Vagina (tissue), 2 donors: ENCODE data around the gene ABCA8. TPM values are rescaled to one million over a fixed set of nuclear protein-coding genes. Genes with fewer than 3 reads are reported as not detected.

Experiments used
- DNase-seq, 2 donors: peaks; one replicate each; pipeline ENCODE4 v3.0.0-alpha.2; 2017; ENCODE audit errors: extremely low spot score in 2 of 2
- H3K27ac ChIP-seq: fragments of 200-600 bp; sonication (generic); one replicate; pipeline ENCODE4 v1.5.1; 2019
- H3K27me3 ChIP-seq: fragments of 200-600 bp; sonication (generic); one replicate; pipeline ENCODE4 v1.5.1; 2019
- H3K36me3 ChIP-seq, 2 donors: fragments of 200-600 bp; sonication (generic); one replicate each; pipeline ENCODE4 v1.5.1; 2017 to 2019
- H3K4me1 ChIP-seq: fragments of 200-600 bp; sonication (generic); one replicate; pipeline ENCODE4 v1.5.1; 2019
- H3K4me3 ChIP-seq, 2 donors: fragments of 200-600 bp; sonication (generic); 1 replicate in 1 of 2; 2 replicates in 1 of 2; pipeline ENCODE4 v1.5.1; 2016 to 2019
- H3K9me3 ChIP-seq: fragments of 200-600 bp; sonication (generic); one replicate; pipeline ENCODE4 v1.5.1; 2019
- CTCF ChIP-seq, 3 experiments: fragments of 450-650 bp in 2 of 3; fragments of 200-600 bp in 1 of 3; sonication (generic) in 1 of 3; IDR thresholded peaks; one replicate each; pipeline ENCODE4 v1.5.1; 2017 to 2019; ENCODE audit warnings: antibody characterized with exemption in 3 of 3, mild to moderate bottlenecking in 2 of 3, moderate library complexity in 2 of 3
- POLR2A ChIP-seq, 2 donors: fragments of 450-650 bp; IDR thresholded peaks; one replicate each; pipeline ENCODE4 v1.6.1; 2017; ENCODE audit warnings: antibody characterized with exemption in 2 of 2, mild to moderate bottlenecking in 2 of 2, moderate library complexity in 2 of 2
- POLR2AphosphoS5 ChIP-seq, 2 donors: sonication (generic); formaldehyde crosslinking; IDR thresholded peaks; one replicate each; pipeline ENCODE4 v1.9.0; 2017; ENCODE audit warnings: antibody characterized with exemption in 2 of 2, mild to moderate bottlenecking in 2 of 2, low read depth in 1 of 2; ENCODE audit not compliant: insufficient read depth in 1 of 2
- intact Hi-C: fragments of 100-400 bp; cut with DNase I; formaldehyde crosslinking; loops from one replicate; pipeline ENCODE4 v1.15.1; 2023
- total RNA-seq: library from RNA; depleted of rRNA; stranded (reverse); fragments of >200 nt; gene quantifications from one replicate; pipeline ENCODE4 v1.2.3, GENCODE V29; 2016

ABCA8 gene
- total RNA-seq, 1 donor from 2014 or later, result 75.9 TPM

DNA sequence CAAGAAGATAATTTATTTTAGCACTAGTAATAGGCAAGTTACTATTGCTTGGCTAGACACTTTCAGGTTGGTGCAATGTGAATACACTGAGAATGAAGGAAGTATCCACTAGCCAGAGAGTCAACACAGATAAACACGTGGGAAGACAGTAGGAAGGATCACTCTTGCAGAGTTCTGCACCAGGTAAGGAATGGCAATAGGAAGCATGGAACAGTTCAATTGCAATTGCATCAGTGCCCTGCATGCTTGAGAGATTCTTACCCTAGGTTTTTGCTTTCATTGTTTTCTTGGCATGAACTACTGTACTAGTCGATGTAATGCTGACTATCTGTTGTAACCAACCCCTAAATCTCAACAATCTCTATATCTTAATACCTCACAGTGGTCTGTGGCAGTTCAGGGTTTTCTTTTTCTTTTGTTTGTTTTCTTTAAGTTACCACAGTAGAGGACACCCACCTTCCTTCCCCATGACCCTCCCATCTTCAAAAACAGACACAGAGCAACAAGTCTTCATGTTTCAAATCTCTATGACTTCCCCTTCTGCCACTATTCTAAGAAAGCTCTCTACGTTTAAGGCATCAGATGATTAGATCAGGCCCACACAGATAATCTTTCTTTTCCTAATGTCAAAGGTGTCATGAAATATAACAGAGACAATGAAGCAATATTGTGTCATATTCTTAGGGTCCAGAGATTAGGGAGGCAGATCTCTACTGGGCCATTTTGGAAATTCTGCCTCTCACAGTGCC lies 18.1 kb upstream of the ABCA8 start:
- intact Hi-C loops, result loop anchor here (5.0 kb wide), 1 partner anchor 196 kb away; no protein-coding TSS in a partner anchor
- peaks cover 0 to 3% of the 10 kb centered on the region in 2 donors for H3K36me3 ChIP-seq
- H3K27me3 ChIP-seq, result no peaks in the 10 kb centered on the region
- no peaks in the 10 kb centered on the region for H3K9me3 ChIP-seq
- H3K4me3 ChIP-seq, result no peak overlapping the region
- no peak overlapping the region for H3K27ac ChIP-seq
- no peak for DNase-seq
- no peaks in the 10 kb centered on the region for H3K4me1 ChIP-seq
- no peak for TF ChIP-seq CTCF (IDR thresholded peaks at IDR 0.05)
- TF ChIP-seq POLR2A (IDR thresholded peaks at IDR 0.05), result no peak
- no peak for TF ChIP-seq POLR2AphosphoS5 (IDR thresholded peaks at IDR 0.05; ENCODE audit: insufficient read depth in 1 of 2, low read depth in 1 of 2)

DNA sequence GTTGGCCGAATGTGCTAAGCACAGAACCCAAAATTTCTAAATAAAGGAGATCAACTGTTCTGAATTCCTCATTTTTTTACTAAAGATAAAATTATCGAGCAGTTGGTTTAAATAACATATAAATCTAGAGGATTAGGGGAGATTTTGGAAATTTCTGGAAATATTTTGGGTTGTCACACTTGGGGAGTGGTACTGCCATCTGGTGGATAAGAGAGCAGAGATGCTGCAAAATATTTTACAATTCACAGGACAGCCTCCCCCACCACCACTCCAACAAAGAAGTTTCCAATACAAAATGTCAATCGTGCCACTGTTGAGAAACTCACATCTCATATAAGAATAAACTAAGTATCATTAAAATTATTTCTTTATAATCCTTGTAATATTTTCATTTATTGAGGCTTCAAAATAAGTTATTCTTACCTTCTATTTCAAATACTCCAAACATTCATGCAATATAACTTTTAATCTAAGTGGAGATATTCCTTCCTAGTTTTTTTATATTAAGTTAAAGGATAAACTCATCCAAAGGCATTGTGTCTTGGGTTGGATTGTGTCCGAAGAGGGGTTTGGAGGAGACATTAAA lies 17.0 kb upstream of the ABCA8 start:
- peaks cover 0 to 3% of the 10 kb centered on the region in 2 donors for H3K36me3 ChIP-seq
- no peak overlapping the region for H3K4me3 ChIP-seq
- H3K27ac ChIP-seq, result no peak overlapping the region
- no peaks in the 10 kb centered on the region for H3K27me3 ChIP-seq
- TF ChIP-seq POLR2A (IDR thresholded peaks at IDR 0.05), result no peak
- peak; percentile 42 to 62 (median 48) for TF ChIP-seq CTCF (IDR thresholded peaks at IDR 0.05)
- no peaks in the 10 kb centered on the region for H3K4me1 ChIP-seq
- no peak for DNase-seq
- no peaks in the 10 kb centered on the region for H3K9me3 ChIP-seq
- intact Hi-C loops, result loop anchor here (5.0 kb wide), 1 partner anchor 195 kb away; no protein-coding TSS in a partner anchor

- H3K27ac ChIP-seq, result no peak overlapping the region
- H3K36me3 ChIP-seq, result no peaks in the 10 kb centered on the region
- DNase-seq, result no peak
- TF ChIP-seq POLR2AphosphoS5 (IDR thresholded peaks at IDR 0.05; ENCODE audit: insufficient read depth in 1 of 2, low read depth in 1 of 2) (no peak), CTCF (IDR thresholded peaks at IDR 0.05) (no peak), POLR2A (IDR thresholded peaks at IDR 0.05) (no peak)
- H3K27me3 ChIP-seq, result no peaks in the 10 kb centered on the region
- no peaks in the 10 kb centered on the region for H3K4me1 ChIP-seq
- intact Hi-C loops, result no loop called here
- no peaks in the 10 kb centered on the region for H3K9me3 ChIP-seq
- no peak overlapping the region for H3K4me3 ChIP-seq
Measured at GRCh38 chr17:68969101-68969500, 13.9 kb upstream of the ABCA8 start.

GRCh38 chr17:68963958-68964357 lies 8.8 kb upstream of the ABCA8 start:
- Histone ChIP-seq H3K36me3 (no peaks in the 10 kb centered on the region), H3K4me1 (no peaks in the 10 kb centered on the region), H3K27ac (no peak overlapping the region), H3K9me3 (no peaks in the 10 kb centered on the region), H3K27me3 (no peaks in the 10 kb centered on the region), H3K4me3 (no peak overlapping the region)
- intact Hi-C loops, result no loop called here
- TF ChIP-seq POLR2AphosphoS5 (IDR thresholded peaks at IDR 0.05; ENCODE audit: insufficient read depth in 1 of 2, low read depth in 1 of 2), result no peak
- TF ChIP-seq POLR2A (IDR thresholded peaks at IDR 0.05), result no peak
- TF ChIP-seq CTCF (IDR thresholded peaks at IDR 0.05), result no peak
- DNase-seq, result no peak
